ENCODE measurements around the gene TUBAL3. TPM values are rescaled to one million over a fixed set of nuclear protein-coding genes. Genes with fewer than 3 reads are reported as not detected.

TUBAL3 gene
- total and polyA plus RNA-seq, 9 of the 15 experiments (the other 6 are each of a cell fraction or from before 2014, with no cell fraction given), result 5.5 to 10.1 (median 6.9) TPM

GRCh38 chr10:5360318-5360915 lies 44.2 kb downstream of the TUBAL3 start (continued):
- TF ChIP-seq REST (IDR thresholded peaks at IDR 0.05; ENCODE audit: borderline replicate concordance), result no peak
- no peak for TF ChIP-seq REST (CRISPR knock-in tag; IDR thresholded peaks at IDR 0.05; ENCODE audit: low read depth)
- TF ChIP-seq PREB (CRISPR knock-in tag; IDR thresholded peaks at IDR 0.05), result no peak
- no peak for TF ChIP-seq DPF2 (IDR thresholded peaks at IDR 0.05)
- TF ChIP-seq CHD1 (IDR thresholded peaks at IDR 0.05; ENCODE audit: low read length), result no peak
- TF ChIP-seq HLTF (IDR thresholded peaks at IDR 0.05), result no peak
- TF ChIP-seq MECOM (CRISPR knock-in tag; IDR thresholded peaks at IDR 0.05), result no peak
- no peak for TF ChIP-seq RBM15 (IDR thresholded peaks at IDR 0.05; ENCODE audit: insufficient read depth, low read length)
- TF ChIP-seq ZBTB33 (CRISPR knock-in tag; IDR thresholded peaks at IDR 0.05), result no peak
- no peak for TF ChIP-seq RFX1 (IDR thresholded peaks at IDR 0.05)
- no peak for TF ChIP-seq OTX1 (CRISPR knock-in tag; IDR thresholded peaks at IDR 0.05)
- TF ChIP-seq ZNF699 (CRISPR knock-in tag; IDR thresholded peaks at IDR 0.05; ENCODE audit: insufficient replicate concordance), result no peak
- no peak for TF ChIP-seq ZHX1 (conservative IDR thresholded peaks at IDR 0.05; ENCODE audit: low read length)

Data from K562 (cell line).